ENCODE results near the gene ISG20.

GRCh38 chr15:88636654-88637053, 2.2 kb upstream of the ISG20 start:
- no peak for TF ChIP-seq CTCF (IDR thresholded peaks at IDR 0.05; ENCODE audit: poor library complexity)
- no peak for TF ChIP-seq EZH2 (IDR thresholded peaks at IDR 0.05; ENCODE audit: borderline replicate concordance)
- TF ChIP-seq EZH2phosphoT487 (IDR thresholded peaks at IDR 0.05; ENCODE audit: low read depth, severe bottlenecking, unreplicated experiment) = no peak

All from hepatocyte (in vitro differentiated cells).